Esophagus squamous epithelium (tissue), 5 donors: ENCODE measurements around the gene C4orf54. TPM values are rescaled to one million over a fixed set of nuclear protein-coding genes. Genes with fewer than 3 reads are reported as not detected.

ENCODE experiments used
- DNase-seq: peaks from one replicate; lab custom pipeline; 2025; lab: John Stamatoyannopoulos, UW
- H3K27ac ChIP-seq, 4 donors: fragments of 200-600 bp; sonication (generic); one replicate each; pipeline ENCODE4 v1.5.1; 2016 to 2019; ENCODE audit warnings: mild to moderate bottlenecking in 1 of 4
- H3K27me3 ChIP-seq, 4 donors: fragments of 200-600 bp; sonication (generic); 1 replicate in 3 of 4; 2 replicates in 1 of 4; pipeline versions ENCODE4 v1.5.1 to v1.6.0; 2017 to 2021; ENCODE audit warnings: antibody characterized with exemption in 1 of 4
- H3K36me3 ChIP-seq, 3 donors: fragments of 200-600 bp; sonication (generic); one replicate each; pipeline ENCODE4 v1.5.1; 2016 to 2019
- H3K4me1 ChIP-seq, 3 donors: fragments of 200-600 bp; sonication (generic); one replicate each; pipeline ENCODE4 v1.5.1; 2017 to 2019
- H3K4me3 ChIP-seq, 4 donors: fragments of 200-600 bp; sonication (generic); 1 replicate in 3 of 4; 2 replicates in 1 of 4; pipeline ENCODE4 v1.5.1; 2016 to 2019; ENCODE audit warnings: mild to moderate bottlenecking in 2 of 4, moderate library complexity in 1 of 4
- H3K9me3 ChIP-seq, 3 donors: fragments of 200-600 bp; sonication (generic); one replicate each; pipeline ENCODE4 v1.5.1; 2016 to 2019
- CTCF ChIP-seq, 6 experiments: fragments of 450-650 bp in 4 of 6; fragments of 200-600 bp in 2 of 6; sonication (generic) in 2 of 6; IDR thresholded peaks; one replicate each; pipeline ENCODE4 v1.5.1; 2016 to 2019; ENCODE audit warnings: antibody characterized with exemption in 6 of 6, mild to moderate bottlenecking in 4 of 6, moderate library complexity in 4 of 6
- POLR2A ChIP-seq, 4 donors: fragments of 450-650 bp; IDR thresholded peaks; one replicate each; pipeline ENCODE4 v1.6.1; 2017; ENCODE audit warnings: antibody characterized with exemption in 4 of 4, mild to moderate bottlenecking in 4 of 4, moderate library complexity in 3 of 4
- WGBS, 2 donors: methylation state at CpG; one replicate each; pipeline ENCODE4 v1.1.5; 2018; 5-methylcytosine and 5-hydroxymethylcytosine counted together
- intact Hi-C: fragments of 100-400 bp; cut with DNase I; formaldehyde crosslinking; loops from one replicate; pipeline ENCODE4 v1.15.0; 2022
- total RNA-seq, 4 donors: library from RNA; depleted of rRNA; stranded (reverse); fragments of >200 nt; gene quantifications; one replicate each; pipeline ENCODE4 v1.1.0, GENCODE V29; 2016
- donor health status: DM: yes; HTN: yes; CAD: no.

C4orf54 gene
- total RNA-seq, 4 donors from 2014 or later: under 0.01 TPM; not detected in 3

DNA sequence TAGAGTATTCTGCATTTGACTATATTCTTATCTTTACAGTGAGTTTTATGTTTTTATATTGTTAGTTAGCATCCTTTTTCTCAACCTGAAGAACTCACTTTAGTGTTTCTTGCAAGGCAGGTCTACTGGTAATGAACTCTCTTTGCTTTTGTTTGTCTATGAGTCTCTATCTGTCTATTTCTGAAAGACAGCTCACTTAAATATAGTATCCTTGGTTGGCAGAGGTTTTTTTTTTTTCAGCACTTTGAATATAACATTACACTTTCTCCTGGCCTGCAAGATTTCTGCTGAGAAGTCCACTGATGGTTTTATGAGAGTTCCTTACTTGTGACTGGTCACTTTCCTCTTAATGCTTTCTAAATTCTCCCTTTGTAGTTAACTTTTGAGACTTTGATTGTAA, 32.8 kb upstream of the C4orf54 start:
- Histone ChIP-seq H3K4me1 (no peaks in the 10 kb centered on the region), H3K9me3 (peaks cover 0 to 12% (median 0%) of the 10 kb centered on the region in 3 donors), H3K36me3 (no peaks in the 10 kb centered on the region), H3K27me3 (no peaks in the 10 kb centered on the region), H3K27ac (no peak overlapping the region), H3K4me3 (no peak overlapping the region)
- DNase-seq: no peak
- TF ChIP-seq POLR2A (IDR thresholded peaks at IDR 0.05) (no peak), CTCF (IDR thresholded peaks at IDR 0.05) (no peak)
- intact Hi-C loops: no loop called here

DNA sequence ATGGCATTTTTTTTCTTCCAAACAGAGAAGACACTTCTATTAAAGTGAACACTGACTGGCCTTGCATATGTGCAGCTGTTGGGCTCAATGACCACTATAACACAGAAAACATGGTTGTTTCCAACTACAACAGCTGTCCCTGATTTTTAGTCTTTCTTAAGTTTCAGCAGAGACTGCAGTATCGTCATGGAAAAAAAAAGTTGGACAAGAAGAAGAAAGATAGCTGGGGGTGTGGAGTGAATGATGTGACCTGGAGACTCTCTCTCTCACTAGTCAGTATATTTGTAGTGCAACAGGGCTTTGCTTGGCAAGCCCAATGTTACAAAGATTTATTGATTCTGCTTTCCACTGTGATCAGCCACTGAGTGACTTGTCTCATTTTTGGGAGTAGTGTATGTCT, 29.5 kb upstream of the C4orf54 start:
- Histone ChIP-seq H3K4me3 (no peak overlapping the region), H3K27ac (no peak overlapping the region), H3K36me3 (no peaks in the 10 kb centered on the region), H3K9me3 (peaks cover 0 to 12% (median 0%) of the 10 kb centered on the region in 3 donors), H3K4me1 (no peaks in the 10 kb centered on the region), H3K27me3 (no peaks in the 10 kb centered on the region)
- 30 to 48% methylated on average over 1 of the region's 1 CpG for WGBS, 2 donors
- no peak for DNase-seq
- TF ChIP-seq CTCF (IDR thresholded peaks at IDR 0.05) (no peak), POLR2A (IDR thresholded peaks at IDR 0.05) (no peak)
- intact Hi-C loops: no loop called here

GRCh38 chr4:99685234-99685633, 27.6 kb upstream of the C4orf54 start:
- Histone ChIP-seq H3K4me3 (no peak overlapping the region), H3K27me3 (no peaks in the 10 kb centered on the region), H3K9me3 (no peaks in the 10 kb centered on the region), H3K27ac (no peak overlapping the region), H3K4me1 (no peaks in the 10 kb centered on the region), H3K36me3 (no peaks in the 10 kb centered on the region)
- no peak for DNase-seq
- WGBS, 2 donors: 67 to 80% methylated on average over 1 to 2 of the region's 2 CpGs
- intact Hi-C loops: no loop called here
- TF ChIP-seq CTCF (IDR thresholded peaks at IDR 0.05) (no peak), POLR2A (IDR thresholded peaks at IDR 0.05) (no peak)

GRCh38 chr4:99683895-99684294, 26.3 kb upstream of the C4orf54 start:
- WGBS, 2 donors: 73 to 87% methylated on average over 4 of the region's 4 CpGs
- TF ChIP-seq CTCF (IDR thresholded peaks at IDR 0.05) (no peak), POLR2A (IDR thresholded peaks at IDR 0.05) (no peak)
- intact Hi-C loops: no loop called here

DNA sequence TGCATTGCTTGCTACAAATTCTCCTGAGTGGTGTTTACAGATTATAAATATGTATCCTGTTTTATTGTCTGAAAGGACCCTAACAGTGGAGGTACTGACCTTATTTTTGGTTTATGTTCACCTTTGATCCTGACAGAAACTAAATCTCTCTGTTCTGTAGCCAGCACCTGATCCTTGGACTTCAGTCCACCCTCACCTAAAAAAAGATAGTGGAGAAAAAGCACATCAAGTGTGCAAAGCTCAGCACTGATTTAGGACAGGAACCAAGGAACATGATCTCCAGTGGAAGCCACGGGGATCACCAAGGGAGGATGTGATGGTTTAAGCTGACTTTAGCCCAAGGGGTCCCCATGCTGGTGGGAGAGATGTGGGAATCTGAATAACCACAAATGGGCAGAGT, 22.3 kb upstream of the C4orf54 start:
- H3K9me3 ChIP-seq: no peaks in the 10 kb centered on the region
- no peak for DNase-seq
- 58 to 92% methylated on average over 1 of the region's 1 CpG for WGBS, 2 donors

More at GRCh38 chr4:99683895-99684294, 26.3 kb upstream of the C4orf54 start:
- peaks cover 0 to 8% (median 0%) of the 10 kb centered on the region in 3 donors for H3K4me1 ChIP-seq
- DNase-seq: no peak
- H3K4me3 ChIP-seq: no peak overlapping the region
- H3K27ac ChIP-seq: no peak overlapping the region
- no peaks in the 10 kb centered on the region for H3K36me3 ChIP-seq
- no peaks in the 10 kb centered on the region for H3K9me3 ChIP-seq
- H3K27me3 ChIP-seq: no peaks in the 10 kb centered on the region

More for the DNA sequence above, 22.3 kb upstream of the C4orf54 start:
- intact Hi-C loops: no loop called here
- Histone ChIP-seq H3K4me3 (no peak overlapping the region), H3K27ac (no peak overlapping the region), H3K36me3 (no peaks in the 10 kb centered on the region), H3K4me1 (peaks cover 0 to 9% (median 0%) of the 10 kb centered on the region in 3 donors), H3K27me3 (no peaks in the 10 kb centered on the region)
- TF ChIP-seq CTCF (IDR thresholded peaks at IDR 0.05) (no peak), POLR2A (IDR thresholded peaks at IDR 0.05) (no peak)
